IPS-15b (cell line): ENCODE results near the gene UNC119.

ENCODE experiments used
- H3K27me3 ChIP-seq: one replicate; pipeline ENCODE4 v1.6.1; 2013; ENCODE audit warnings: low read length; ENCODE audit not compliant: control insufficient read depth, insufficient read depth
- H3K36me3 ChIP-seq: one replicate; pipeline ENCODE4 v1.6.1; 2013; ENCODE audit warnings: low read length; ENCODE audit not compliant: control insufficient read depth, insufficient read depth
- H3K4me1 ChIP-seq: one replicate; pipeline ENCODE4 v1.6.1; 2013; ENCODE audit warnings: mild to moderate bottlenecking, low read length; ENCODE audit not compliant: control insufficient read depth, insufficient read depth
- H3K4me3 ChIP-seq: one replicate; pipeline ENCODE4 v1.5.1; 2013; ENCODE audit warnings: low read depth, low read length
- H3K9ac ChIP-seq: one replicate; pipeline ENCODE4 v1.6.1; 2013; ENCODE audit warnings: low read depth, mild to moderate bottlenecking, low read length
- H3K9me3 ChIP-seq: one replicate; pipeline ENCODE4 v1.6.1; 2013; ENCODE audit warnings: mild to moderate bottlenecking, low read length; ENCODE audit not compliant: control insufficient read depth, insufficient read depth

The UNC119 gene

DNA sequence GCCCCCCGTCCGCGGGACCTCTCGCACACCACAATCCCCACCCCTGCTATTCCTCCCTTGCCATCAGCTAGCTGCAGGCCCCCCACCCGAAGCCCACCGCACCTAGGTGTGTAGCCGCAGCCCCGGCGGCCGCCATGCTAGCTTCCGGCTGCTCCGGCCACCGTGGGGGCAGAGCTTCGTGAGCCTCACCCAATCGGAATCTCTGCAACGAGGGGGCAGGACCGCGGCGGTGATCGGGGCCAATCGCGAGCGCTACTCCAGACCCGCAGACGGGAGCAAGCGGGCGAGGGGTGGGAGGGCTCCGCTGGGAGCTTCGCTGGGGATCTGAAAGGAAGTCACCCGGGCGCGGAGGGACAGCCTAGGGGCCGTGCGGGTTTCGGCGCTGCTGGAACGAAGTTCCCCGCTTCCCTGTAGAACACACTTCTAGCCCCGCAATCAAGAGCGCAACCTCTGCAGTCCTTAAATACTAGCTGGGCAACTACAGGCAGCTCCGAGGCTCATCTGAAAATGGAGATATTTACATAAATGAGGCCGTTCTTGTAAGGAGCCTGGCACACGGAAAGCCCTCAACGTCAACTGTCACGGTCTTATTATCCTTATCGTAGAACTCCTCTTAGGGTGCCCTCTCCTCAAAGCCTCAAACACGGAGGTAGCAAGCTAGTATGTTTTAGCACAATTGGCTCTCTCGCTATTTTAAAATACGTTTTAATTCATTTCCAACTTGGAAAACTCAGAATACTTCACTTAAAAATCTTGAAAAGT lies 19.1 kb upstream of the UNC119 start, which contains the start of gene PIGS:
PIGS (minus strand) TSS at position 164 of the 762 bp plus-strand sequence; CDS start at position 136, 28 bp downstream.
- Histone ChIP-seq H3K27me3 (peaks cover 23% of the 10 kb centered on the region), H3K36me3 (peaks cover 3% of the 10 kb centered on the region), H3K4me3 (peak within 1 kb of the TSS; percentile 93), H3K4me1 (peaks cover 4% of the 10 kb centered on the region), H3K9ac (peak within 1 kb of the TSS; percentile 37), H3K9me3 (no peaks in the 10 kb centered on the region)

DNA sequence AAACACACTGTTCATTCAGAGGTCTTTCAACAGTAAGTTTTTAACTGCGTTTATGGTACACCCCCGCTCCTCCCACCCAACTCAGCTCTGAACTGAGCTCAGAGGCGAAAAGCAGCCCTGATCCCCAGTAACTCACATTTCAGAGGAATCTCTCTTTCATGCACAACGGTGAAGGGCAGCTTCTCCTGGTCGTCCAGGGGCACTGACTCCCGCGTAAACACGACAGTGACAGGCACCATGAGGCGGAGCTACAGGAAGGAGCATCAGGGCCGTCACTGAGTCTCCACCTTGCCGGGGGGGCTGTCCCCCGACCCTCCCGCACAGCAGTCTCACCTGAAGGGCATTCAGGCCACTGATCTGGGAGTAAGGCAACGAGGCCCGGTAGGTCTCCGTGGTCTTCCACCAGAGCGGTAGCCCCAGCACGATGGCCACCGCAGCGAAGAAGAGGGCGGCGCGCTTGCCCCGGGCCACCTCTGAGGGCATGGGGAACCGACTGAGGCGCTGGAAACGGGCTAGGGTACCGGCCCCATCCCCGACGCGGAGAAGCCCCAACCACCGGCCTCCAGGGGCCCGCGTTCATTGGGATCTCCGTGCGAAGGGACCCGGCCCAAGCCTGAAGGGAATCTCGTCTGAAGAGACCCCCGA lies 18.4 kb upstream of the UNC119 start:
- Histone ChIP-seq H3K9me3 (no peaks in the 10 kb centered on the region), H3K4me1 (peaks cover 3% of the 10 kb centered on the region), H3K4me3 (peak overlapping the region; percentile 93), H3K27me3 (peaks cover 19% of the 10 kb centered on the region), H3K9ac (peak overlapping the region; percentile 37), H3K36me3 (peaks cover 3% of the 10 kb centered on the region)

DNA sequence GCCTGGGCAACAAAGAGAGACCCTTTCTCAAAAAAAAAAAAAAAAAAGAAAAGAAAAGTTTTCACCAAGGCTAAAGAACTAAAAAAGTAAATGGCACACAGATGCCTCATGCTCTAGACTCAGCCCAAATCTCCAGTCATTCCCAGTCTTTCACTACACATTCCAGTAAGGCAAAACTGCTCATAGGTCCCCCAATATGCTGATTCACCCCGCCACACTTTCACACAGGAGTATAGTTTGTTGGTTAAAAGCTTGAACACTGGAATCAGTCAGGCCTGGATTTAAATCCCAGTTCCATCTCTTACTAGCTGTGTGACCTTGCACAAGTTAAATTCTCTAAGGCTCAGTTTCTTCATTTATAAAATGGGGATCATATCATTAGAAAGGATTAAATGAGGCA lies 17.0 kb upstream of the UNC119 start:
- Histone ChIP-seq H3K9ac (no peak overlapping the region), H3K4me3 (no peak overlapping the region), H3K4me1 (no peaks in the 10 kb centered on the region), H3K9me3 (no peaks in the 10 kb centered on the region), H3K27me3 (peaks cover 16% of the 10 kb centered on the region), H3K36me3 (peaks cover 3% of the 10 kb centered on the region)

DNA sequence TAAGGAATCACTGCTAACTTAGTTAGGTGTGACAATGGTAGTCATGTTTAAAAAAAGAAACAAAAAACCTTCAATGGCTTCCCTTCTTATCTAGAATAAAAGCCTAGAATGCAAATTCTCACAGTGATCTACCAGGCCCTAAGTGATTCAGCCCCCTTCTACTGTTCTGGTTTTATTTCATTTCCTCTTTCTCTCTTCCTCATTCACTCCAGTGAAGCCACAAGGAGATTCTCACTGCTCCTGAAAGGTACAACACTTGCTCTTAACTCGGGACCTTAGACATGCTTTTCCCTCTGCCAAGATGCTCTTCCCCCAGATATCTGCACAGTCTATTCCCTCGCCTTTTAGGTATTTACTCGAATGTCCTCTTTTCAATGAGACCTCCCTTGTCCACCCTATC lies 15.2 kb upstream of the UNC119 start:
- H3K4me3 ChIP-seq, result no peak overlapping the region
- no peak overlapping the region for H3K9ac ChIP-seq
- H3K36me3 ChIP-seq, result peaks cover 3% of the 10 kb centered on the region
- no peaks in the 10 kb centered on the region for H3K9me3 ChIP-seq
- H3K4me1 ChIP-seq, result no peaks in the 10 kb centered on the region
- H3K27me3 ChIP-seq, result peaks cover 8% of the 10 kb centered on the region

DNA sequence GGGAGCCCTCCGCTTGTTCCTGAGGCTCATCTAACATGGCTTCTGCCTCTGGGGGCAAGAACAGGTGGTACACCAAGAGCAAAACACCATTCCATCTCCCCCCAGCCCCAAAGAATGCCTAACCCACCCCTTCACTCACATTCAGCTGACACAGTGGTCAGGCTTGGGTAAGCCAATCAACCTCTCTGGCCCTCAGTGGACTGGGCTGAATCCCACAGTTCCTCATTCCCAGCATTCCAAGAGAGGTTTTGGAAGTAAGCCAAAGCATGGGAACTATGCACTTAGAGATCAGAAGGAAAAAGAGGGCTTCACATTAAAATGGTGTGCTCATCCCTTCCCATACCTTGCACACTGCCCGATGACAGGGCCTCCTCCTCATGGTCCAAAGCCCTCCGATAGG lies 11.1 kb upstream of the UNC119 start:
- H3K9ac ChIP-seq, result no peak overlapping the region
- no peaks in the 10 kb centered on the region for H3K27me3 ChIP-seq
- no peaks in the 10 kb centered on the region for H3K4me1 ChIP-seq
- H3K4me3 ChIP-seq, result no peak overlapping the region
- no peaks in the 10 kb centered on the region for H3K9me3 ChIP-seq
- H3K36me3 ChIP-seq, result peaks cover 15% of the 10 kb centered on the region

DNA sequence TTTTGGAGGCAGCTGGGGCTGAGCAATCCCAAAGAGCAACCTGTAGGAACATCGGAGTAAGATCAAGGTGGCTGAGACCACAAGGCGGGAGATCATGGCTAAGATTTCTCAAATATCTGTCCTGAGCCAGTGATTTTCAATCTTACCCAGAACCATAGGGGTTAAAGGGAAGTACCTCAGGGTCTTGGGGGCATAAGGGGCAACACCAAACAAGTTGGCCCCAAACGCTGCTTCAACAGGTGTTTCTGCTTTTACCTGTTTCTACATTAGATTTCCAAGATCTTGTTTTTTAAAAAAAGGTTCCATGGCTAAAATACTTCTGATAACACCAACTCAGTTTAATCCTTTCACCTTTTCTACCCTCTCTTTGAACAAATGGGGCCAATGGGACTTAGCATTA lies 2.6 kb upstream of the UNC119 start:
- peaks cover 4% of the 10 kb centered on the region for H3K27me3 ChIP-seq
- no peaks in the 10 kb centered on the region for H3K9me3 ChIP-seq
- peaks cover 7% of the 10 kb centered on the region for H3K4me1 ChIP-seq
- H3K9ac ChIP-seq, result no peak overlapping the region
- no peak overlapping the region for H3K4me3 ChIP-seq
- peaks cover 20% of the 10 kb centered on the region for H3K36me3 ChIP-seq

DNA sequence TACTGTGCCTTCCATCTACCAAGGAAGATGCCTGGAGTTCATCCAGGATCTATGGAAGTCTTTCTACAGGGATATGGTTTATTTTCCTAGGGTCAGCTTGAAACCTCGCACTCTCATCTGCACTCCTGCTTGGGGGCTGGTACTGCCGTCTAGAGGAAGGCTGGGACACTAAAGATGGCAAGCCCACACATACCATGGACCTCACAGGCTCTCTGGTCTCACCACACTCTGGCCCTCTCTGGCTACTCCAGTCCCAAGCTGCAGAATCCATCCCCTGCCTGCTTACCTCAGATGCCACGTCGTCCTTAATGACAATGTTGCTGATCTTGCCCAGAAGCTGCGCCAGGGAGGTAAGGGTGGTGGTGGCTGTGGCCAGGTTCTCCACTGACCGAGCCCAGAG lies 2.1 kb upstream of the UNC119 start:
- Histone ChIP-seq H3K4me3 (no peak overlapping the region), H3K4me1 (peaks cover 7% of the 10 kb centered on the region), H3K27me3 (peaks cover 4% of the 10 kb centered on the region), H3K9ac (no peak overlapping the region), H3K36me3 (peaks cover 20% of the 10 kb centered on the region), H3K9me3 (no peaks in the 10 kb centered on the region)

DNA sequence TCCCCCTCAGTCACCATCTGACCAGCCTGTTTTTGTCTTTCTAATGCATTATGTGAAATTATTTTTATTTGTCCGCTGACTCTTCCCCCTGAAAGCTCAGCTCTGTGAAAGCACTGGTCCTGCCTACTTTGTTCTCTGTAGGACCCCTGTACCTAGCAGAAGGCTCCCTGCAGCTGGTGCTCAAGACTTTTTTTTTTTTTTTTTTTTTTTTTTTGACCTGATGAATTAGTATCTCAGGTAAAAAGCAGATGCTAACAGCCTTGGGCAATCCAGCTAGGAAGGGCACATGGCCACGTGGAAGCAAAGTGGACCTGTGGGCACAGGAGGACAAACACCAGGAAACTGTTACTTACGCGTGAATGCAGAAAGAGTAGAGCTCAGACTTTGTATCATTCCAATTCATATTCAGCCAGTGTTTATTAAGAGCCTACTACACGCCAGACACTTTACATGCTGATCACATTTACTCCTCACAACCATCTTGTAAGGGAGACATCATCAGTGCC lies 629 bp upstream of the UNC119 start:
- Histone ChIP-seq H3K36me3 (peaks cover 15% of the 10 kb centered on the region), H3K9me3 (no peaks in the 10 kb centered on the region), H3K4me3 (peak overlapping the region; percentile 43), H3K9ac (no peak overlapping the region), H3K27me3 (peaks cover 4% of the 10 kb centered on the region), H3K4me1 (peaks cover 7% of the 10 kb centered on the region)

DNA sequence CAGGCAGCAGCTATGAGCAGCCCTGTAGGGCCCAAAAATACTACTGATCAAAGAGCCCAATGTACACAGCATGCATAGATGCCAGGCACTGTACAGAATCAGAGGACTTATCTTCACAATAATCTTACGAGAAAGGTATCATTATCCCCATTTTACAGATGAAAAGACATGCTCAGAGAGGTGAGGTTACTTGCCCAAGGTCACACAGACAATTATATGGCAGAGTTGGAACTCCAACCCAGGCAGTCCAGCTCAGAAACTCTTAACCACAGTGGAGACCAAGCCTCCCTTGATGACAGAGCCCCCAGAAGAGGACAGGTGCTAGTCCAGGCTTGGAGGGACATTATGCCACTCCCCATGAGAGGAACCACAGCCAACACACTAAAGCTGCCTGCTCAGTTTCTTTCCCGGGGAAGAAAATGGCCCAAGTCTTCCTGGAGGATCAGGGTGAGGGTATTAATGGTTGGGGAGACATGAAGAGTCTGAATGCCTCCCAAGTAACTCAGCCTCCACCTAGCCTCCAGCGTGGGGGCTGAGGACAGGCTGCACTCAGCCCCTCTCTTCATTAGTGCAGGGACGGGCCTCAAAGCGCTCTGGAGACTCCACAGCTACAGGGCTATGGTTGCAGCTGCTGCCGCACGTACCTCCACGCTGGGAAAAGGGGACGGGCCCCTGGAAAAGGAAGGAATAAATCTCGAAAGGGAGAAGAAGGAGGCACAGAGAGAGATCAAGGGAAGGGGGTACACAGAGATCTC lies 826 bp downstream of the UNC119 start:
- Histone ChIP-seq H3K27me3 (peaks cover 4% of the 10 kb centered on the region), H3K4me3 (peak overlapping the region; percentile 80), H3K9ac (peak overlapping the region; percentile 37), H3K9me3 (no peaks in the 10 kb centered on the region), H3K4me1 (peaks cover 7% of the 10 kb centered on the region), H3K36me3 (peaks cover 20% of the 10 kb centered on the region)

DNA sequence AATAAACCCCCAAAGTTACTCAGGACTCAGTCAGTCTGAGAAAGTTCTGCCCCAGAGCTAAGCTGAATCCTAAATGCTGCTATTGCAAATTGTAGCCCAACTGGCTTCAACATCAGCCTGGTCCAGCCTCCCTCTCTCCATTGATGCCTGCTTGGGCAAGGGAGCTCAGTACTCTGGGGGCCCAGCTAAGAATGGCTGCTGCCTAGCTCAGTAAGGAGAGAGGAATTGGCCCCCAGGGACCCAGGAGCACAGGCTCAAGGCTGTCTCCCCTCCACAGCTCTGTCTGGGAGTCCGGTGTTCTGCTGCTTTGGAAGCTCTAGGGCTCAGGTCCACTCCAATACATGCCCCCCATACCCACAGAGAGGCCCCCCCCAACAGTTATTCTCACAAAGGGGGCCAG lies 1.6 kb downstream of the UNC119 start:
- no peak overlapping the region for H3K9ac ChIP-seq
- peaks cover 7% of the 10 kb centered on the region for H3K4me1 ChIP-seq
- H3K4me3 ChIP-seq, result no peak overlapping the region
- H3K27me3 ChIP-seq, result peaks cover 4% of the 10 kb centered on the region
- H3K9me3 ChIP-seq, result no peaks in the 10 kb centered on the region
- peaks cover 17% of the 10 kb centered on the region for H3K36me3 ChIP-seq

DNA sequence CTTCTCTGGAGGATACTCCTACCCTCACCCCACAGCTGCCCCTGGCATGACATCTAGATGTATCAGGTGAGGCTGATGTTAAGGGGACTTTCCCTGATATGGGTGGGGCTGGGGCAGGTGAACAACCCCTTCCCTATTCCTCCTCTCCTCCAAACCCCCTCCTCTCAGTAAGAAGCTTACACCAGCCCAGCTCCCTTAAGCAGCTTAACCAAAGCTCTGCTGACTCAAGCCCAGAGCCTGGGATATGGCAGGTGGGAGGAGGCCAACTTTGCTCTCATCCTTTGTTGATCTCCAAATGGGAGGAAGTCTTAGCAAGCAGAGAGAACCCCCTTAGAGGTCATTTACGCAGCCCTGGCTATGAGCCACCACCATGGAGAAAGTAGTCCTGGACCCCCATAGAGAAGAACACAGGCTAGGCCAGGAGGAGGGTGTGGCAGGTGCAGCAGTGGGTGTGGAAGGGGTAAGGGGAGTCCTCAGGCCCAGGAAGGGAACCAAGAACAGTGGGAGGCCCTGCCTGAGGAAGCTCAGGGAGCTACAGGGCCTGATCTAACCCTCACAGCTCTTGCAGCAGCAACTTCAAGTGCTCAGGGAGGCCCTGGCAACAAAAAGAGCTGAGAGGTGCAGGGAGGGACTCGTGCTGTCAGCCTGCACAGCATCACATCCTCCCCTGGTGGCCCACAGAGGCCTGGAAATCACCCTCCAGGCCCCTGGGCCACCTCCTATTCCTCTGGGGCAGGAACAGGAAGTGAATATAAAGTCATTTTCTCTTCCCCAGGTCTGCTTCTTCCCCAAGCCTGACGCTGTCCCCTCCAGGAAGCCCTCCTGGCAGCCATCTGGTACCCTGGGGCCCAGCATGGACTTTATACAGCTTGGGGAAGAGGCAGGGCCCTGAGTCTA lies 2.9 kb downstream of the UNC119 start:
- Histone ChIP-seq H3K4me3 (no peak overlapping the region), H3K27me3 (peaks cover 4% of the 10 kb centered on the region), H3K4me1 (peaks cover 7% of the 10 kb centered on the region), H3K9ac (no peak overlapping the region), H3K9me3 (no peaks in the 10 kb centered on the region), H3K36me3 (peaks cover 16% of the 10 kb centered on the region)
